GM12891 (cell line): ENCODE data around the gene COG1.

Experiments
- POLR2A ChIP-seq: IDR thresholded peaks from 2 replicates; pipeline ENCODE4 v1.6.1; 2011; ENCODE audit warnings: low read depth, low read length, control low read depth
- POLR2AphosphoS5 ChIP-seq: IDR thresholded peaks from 2 replicates; pipeline ENCODE4 v1.6.1; 2011; ENCODE audit warnings: low read depth, low read length, control low read depth
- SPI1 ChIP-seq: IDR thresholded peaks from 2 replicates; pipeline ENCODE4 v1.6.1; 2011; ENCODE audit warnings: low read depth, low read length, control low read depth
- TAF1 ChIP-seq: IDR thresholded peaks from 2 replicates; pipeline ENCODE4 v1.6.1; 2011; ENCODE audit warnings: low read depth, low read length, control low read depth

GRCh38 chr17:73184136-73184993 lies 8.5 kb upstream of the COG1 start:
- TF ChIP-seq POLR2A (no peak), POLR2AphosphoS5 (no peak), TAF1 (no peak), SPI1 (no peak)
